Left forelimb (tissue), 1 donor: ENCODE data around the gene LEKR1.
"Not testable (repeated sequence)": the region's sequence is repeated elsewhere in the genome, so short reads cannot be mapped to it uniquely, and the experiment has no call there.

ENCODE experiments used
- DNase-seq: peaks from one replicate; pipeline ENCODE4 v3.0.0-alpha.2; 2018; ENCODE audit warnings: low spot score

LEKR1 gene

GRCh38 chr3:156910022-156910421, 83.9 kb downstream of the LEKR1 start:
- no peak for DNase-seq

- not testable (repeated sequence) for DNase-seq
These were observed 84.7 kb downstream of the LEKR1 start for GRCh38 chr3:156910831-156911230.

GRCh38 chr3:156914300-156914699, 88.1 kb downstream of the LEKR1 start:
- not testable (repeated sequence) for DNase-seq

- no peak for DNase-seq
These were observed 89.2 kb downstream of the LEKR1 start for GRCh38 chr3:156915372-156915771.

- DNase-seq = no peak
These were observed 92.6 kb downstream of the LEKR1 start for GRCh38 chr3:156918746-156919145.

GRCh38 chr3:156919818-156920217, 93.7 kb downstream of the LEKR1 start:
- no peak for DNase-seq

GRCh38 chr3:156920399-156920798, 94.2 kb downstream of the LEKR1 start:
- DNase-seq = no peak

- no peak for DNase-seq
These were observed 97.2 kb downstream of the LEKR1 start for GRCh38 chr3:156923349-156923748.

- DNase-seq = no peak
These were observed 112.6 kb downstream of the LEKR1 start for GRCh38 chr3:156938724-156939123.

- DNase-seq = no peak
These were observed 113.2 kb downstream of the LEKR1 start for GRCh38 chr3:156939315-156939714.

GRCh38 chr3:156941311-156941710, 115.2 kb downstream of the LEKR1 start:
- no peak for DNase-seq

GRCh38 chr3:156948402-156949210, 122.5 kb downstream of the LEKR1 start:
- no peak for DNase-seq

- no peak for DNase-seq
These were observed 125.9 kb downstream of the LEKR1 start for GRCh38 chr3:156952011-156952410.

GRCh38 chr3:156957715-156958114, 131.6 kb downstream of the LEKR1 start:
- no peak for DNase-seq

GRCh38 chr3:156963096-156963495, 136.9 kb downstream of the LEKR1 start:
- no peak for DNase-seq

GRCh38 chr3:156964577-156964976, 138.4 kb downstream of the LEKR1 start:
- DNase-seq = no peak

GRCh38 chr3:156966349-156966748, 140.2 kb downstream of the LEKR1 start:
- DNase-seq = not testable (repeated sequence)

- DNase-seq = no peak
These were observed 147.8 kb downstream of the LEKR1 start for GRCh38 chr3:156973954-156974353.

GRCh38 chr3:156974931-156975330, 148.8 kb downstream of the LEKR1 start:
- DNase-seq = no peak

- no peak for DNase-seq
These were observed 149.6 kb downstream of the LEKR1 start for GRCh38 chr3:156975721-156976120.

- no peak for DNase-seq
These were observed 150.8 kb downstream of the LEKR1 start for GRCh38 chr3:156976933-156977332.

GRCh38 chr3:156978481-156978961, 152.4 kb downstream of the LEKR1 start:
- no peak for DNase-seq

GRCh38 chr3:156981005-156981404, 154.9 kb downstream of the LEKR1 start:
- no peak for DNase-seq

- no peak for DNase-seq
These were observed 157.4 kb downstream of the LEKR1 start for GRCh38 chr3:156983559-156983958.
